Daoy (cell line): ENCODE results near the gene MTHFD2L. TPM values are rescaled to one million over a fixed set of nuclear protein-coding genes. Genes with fewer than 3 reads are reported as not detected.
"Not testable (repeated sequence)": the region's sequence is repeated elsewhere in the genome, so short reads cannot be mapped to it uniquely, and the experiment has no call there.

Experiments
- DNase-seq: peaks from one replicate; pipeline ENCODE4 v3.0.0-alpha.2; 2015; ENCODE audit warnings: low read depth
- total RNA-seq: library from RNA; depleted of rRNA; stranded (reverse); fragments of >200 nt; shearing (Covaris generic); gene quantifications from 2 replicates; pipeline ENCODE4 v1.2.3, GENCODE V29; 2014; rRNA removed

The MTHFD2L gene
- total RNA-seq, 1 experiment from 2014 or later: 7.9 TPM

DNA sequence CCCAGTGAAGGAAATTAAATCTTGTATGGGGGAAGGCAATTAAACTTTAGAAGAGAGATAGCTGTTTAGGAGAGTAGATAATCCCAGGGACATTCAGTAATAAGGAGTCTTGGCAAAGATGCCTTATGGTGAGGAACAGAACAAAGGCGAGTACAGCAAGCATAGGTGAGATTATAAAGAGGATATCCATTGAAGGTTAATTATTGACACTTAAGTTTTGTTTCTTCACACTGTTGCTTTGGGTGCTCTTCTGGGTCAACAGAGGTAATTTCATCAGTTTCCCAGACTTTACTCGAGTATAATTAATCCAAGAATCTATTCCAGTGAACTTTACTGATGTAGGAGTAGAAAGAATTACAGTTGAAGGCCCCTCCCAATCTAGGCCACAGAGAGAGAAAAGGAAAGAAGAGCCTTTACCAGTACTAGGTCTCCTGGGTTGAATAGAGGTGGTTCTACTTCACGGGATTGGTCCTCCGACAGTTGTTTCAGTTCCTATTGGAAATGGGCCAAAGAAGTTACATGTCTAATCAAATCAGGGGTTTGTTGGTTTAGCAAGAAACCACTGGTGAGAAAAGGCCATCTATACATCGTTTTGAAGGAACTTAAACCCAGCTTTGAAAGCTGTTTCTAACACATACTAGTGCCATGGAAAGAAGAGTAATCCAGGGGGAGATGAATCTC is 177.6 kb downstream of the MTHFD2L start:
- no peak for DNase-seq

DNA sequence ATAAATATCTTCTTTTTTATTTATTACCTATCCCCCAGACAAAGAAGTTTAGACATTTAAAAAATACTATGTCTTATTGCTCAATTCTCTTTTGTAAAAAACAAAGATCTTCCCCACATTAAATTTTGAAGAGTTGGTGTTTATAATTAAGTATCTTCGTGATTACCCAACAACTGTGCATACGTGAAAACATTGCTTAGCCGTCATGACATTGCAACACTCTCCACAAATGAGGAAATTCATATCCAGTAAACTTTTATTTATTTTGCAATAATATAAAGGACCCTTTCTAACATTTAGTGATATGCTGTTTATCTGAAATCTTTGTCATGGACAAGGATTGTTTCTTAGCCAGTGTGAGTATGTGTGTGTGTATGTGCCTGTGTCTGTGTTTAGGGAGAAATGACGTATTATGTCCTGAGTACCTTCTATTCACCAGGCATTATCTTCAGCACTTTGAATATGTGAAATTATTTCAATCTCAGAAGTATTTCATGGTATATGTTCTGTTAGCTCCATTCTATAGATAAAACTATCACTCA is 180.9 kb downstream of the MTHFD2L start:
- DNase-seq: no peak

DNA sequence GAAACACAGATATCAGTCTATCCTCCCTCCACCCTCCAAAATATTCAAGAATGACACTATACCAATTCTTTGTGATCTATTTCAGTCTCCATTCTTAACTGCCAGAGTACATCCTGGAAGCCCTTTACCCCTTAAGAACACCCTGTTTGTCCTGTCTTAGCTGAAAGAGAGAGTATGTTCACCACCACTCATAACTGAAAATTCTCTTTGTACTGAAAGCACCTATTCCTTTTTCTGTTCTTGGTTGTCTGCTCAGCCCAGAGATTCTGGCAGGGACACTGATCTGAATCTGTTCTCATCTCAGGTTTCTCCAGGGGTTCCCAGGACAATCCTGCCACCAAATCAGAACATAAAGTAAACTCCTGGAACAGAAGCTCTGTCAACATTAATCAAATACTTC is 181.6 kb downstream of the MTHFD2L start:
- DNase-seq: no peak

DNA sequence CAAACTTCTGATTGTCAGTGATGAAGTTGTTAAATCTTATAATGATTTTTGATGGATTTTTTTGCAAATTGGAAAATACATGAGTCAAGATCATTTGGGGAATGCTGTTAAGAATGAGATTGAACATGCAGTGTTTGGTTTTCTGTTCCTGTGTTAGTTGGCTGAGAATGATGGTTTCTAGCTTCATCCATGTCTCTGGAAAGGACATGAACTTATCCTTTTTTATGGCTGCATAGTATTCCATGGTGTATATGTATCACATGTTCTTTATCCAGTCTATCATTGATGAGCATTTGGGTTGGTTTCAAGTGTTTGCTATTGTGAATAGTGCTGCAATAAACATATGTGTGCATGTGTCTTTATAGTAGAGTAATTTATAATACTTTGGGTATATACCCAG is 182.5 kb downstream of the MTHFD2L start:
- DNase-seq: not testable (repeated sequence)

DNA sequence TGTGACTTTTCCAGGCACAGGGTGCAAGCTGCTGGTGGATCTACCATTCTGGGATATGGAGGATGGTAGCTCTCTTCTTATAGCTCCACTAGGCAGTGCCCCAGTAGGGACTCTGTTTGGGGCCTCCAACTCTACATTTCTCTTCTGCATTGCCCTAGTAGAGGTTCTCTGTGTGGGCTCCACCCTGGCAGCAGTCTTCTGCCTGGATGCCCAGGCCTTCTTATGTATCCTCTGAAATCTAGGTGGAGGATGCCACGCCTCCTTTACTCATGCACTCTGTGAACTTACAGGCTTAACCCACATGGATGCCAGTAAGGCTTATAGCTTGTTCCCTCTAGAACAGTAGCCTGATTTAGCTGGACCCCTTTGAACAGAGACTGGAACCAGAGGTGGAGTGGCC is 186.1 kb downstream of the MTHFD2L start:
- DNase-seq: no peak

Other genes starting within 250 kb of the MTHFD2L start
- not detected in 2 replicates for gene PF4, start 176.1 kb upstream of the MTHFD2L start, total RNA-seq
- gene PPBP, start 169.9 kb upstream of the MTHFD2L start, total RNA-seq: not detected in 2 replicates
- gene CXCL5, start 159.4 kb upstream of the MTHFD2L start, total RNA-seq: 0.77 TPM in 1 of 2 replicates, not detected in the other
- 0.63 and 1.8 TPM in 2 replicates for gene CXCL3, start 119.4 kb upstream of the MTHFD2L start, total RNA-seq
- gene CXCL2, start 58.9 kb upstream of the MTHFD2L start, total RNA-seq: 1.0 and 1.1 TPM in 2 replicates
- 1.3 TPM in 1 of 2 replicates, not detected in the other for gene EPGN, start 150.4 kb downstream of the MTHFD2L start, total RNA-seq
- 0.06 and 0.54 TPM in 2 replicates for gene EREG, start 207.0 kb downstream of the MTHFD2L start, total RNA-seq